GM21619 (cell line): Measurements from ENCODE around the gene MRPL54.

Source experiments
- ATAC-seq: cut with Tn5 transposase; IDR thresholded peaks from one replicate; pipeline ENCODE4 v1.9.1; 2021; ENCODE audit not compliant: unreplicated experiment

Gene MRPL54

GRCh38 chr19:3783660-3784584 lies 21.4 kb downstream of the MRPL54 start:
- ATAC-seq, result no peak

DNA sequence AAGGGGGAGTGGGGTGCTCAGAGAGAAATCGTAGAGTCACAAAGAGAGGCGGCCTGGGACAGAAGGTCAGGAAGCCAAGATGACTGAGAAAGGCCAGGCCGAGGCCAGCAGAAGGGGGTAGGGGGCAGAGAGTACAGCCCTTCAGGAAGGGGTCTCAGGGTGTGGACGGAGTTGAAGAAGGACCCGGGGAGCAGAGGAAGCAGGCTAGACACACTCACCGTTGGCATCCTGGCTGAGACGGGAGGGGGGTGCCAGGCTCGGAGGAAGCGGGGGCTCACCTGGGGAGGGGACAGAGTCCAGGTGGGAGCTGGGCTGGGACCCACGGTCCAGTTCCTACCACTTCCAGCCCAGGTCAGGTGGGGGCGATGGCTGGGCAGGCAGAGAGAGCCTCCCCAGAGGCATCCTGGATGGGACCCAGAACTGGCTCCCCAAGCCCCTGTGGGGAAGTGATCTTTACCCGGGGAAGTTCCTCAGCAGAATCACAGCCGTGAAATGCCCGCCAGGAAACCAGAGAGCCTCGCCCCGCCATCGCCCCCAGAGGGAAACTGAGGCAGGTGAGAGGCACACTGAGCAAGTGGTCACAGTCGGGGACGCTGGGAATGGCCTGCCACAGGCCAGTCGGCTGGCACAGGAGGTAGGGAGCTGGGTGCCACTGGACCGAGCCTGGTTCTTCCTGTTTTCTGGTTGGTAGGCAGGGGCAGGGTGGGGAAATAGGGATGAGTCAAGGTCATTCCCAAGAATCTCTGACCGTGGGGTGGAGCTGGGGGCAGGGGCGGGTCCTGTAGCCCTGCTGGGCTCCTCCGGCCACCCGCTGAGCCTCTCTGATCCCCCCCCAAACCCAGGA lies 22.3 kb downstream of the MRPL54 start:
- no peak for ATAC-seq

- ATAC-seq, result no peak
Measured at GRCh38 chr19:3785451-3785937, 23.0 kb downstream of the MRPL54 start.

DNA sequence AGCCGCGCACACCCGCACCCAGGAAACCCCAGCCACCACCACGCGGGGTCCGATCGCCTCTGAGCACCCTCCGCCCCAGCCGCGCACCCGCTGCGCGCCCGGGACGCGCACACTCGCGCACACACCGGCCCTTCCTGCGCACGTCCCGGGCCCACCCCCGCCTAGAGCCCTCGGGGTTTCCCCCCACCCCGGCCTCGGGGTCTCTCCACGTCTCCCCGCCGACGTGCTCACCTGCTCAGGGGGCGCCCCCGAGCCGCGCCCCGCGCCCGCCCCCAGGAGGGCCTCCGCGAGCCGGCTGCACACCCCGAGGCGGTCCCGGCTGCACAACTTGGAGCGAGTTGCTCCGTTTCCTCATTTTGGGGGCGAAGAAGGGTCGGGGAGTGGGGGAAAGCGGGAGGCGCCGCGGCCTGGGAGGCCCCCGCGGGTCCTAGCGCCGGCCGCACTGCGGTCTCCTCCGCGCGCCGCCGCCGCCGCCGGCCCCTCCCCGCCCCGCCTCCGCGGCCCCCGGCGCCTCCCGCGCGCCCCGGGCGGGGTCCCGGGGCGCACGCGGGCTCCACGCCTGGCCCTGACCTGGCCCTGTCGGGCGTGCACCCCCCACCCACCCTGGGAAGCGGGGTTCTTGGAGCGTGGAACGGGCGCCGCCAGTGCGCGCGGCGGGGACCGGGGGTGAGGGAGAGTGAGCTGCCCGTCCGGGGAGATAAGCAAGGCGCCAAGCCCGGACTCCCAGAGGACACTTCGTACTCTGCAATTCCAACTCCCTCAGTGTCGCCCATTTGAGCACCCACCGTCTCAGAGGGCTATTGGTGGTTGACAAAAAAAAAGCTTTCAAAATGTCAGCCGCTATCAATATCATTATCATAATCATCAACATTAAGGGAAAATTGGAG lies 23.7 kb downstream of the MRPL54 start, which contains the start of gene MATK:
MATK (minus strand) TSS at position 444 of the 887 bp plus-strand sequence. CDS start 1,246 bp downstream, outside the sequence.
- ATAC-seq, result no peak

DNA sequence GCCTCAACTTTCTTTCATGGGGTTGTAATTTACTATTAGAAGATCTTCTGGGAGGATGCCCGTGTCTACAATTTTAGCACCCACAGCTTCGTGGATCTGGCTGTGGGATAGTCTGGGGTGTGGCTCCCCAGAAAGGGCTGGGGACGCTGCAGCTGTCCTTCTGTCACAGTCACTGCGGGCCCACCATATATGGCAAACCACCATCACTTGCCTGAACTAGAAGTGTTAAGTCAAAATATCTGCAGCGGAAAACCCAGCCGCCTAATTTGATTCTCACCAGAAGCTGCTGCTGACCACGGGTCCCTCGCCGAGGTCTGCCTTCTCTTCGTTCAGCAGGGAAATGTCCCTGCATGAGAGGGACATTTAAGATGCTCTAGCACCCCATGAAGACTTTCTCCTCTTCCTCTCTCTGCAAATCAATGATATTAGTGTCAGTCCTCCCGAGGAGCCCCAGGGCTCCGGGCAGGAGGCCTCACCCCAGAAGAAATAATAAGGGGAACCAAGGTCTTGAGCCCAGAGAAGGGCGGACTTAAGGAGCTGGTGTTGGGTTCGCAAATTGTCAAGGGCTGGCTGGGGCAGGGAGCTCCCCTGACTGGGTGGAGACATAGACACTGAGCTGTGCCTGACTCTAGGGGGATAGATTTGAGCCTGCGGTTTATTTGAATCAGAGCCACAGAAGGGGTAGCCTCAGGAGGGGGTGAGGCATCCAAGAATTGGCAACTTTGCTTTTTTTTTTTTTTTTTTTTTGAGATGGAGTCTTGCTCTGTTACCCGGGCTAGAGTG lies 26.7 kb downstream of the MRPL54 start:
- no peak for ATAC-seq

DNA sequence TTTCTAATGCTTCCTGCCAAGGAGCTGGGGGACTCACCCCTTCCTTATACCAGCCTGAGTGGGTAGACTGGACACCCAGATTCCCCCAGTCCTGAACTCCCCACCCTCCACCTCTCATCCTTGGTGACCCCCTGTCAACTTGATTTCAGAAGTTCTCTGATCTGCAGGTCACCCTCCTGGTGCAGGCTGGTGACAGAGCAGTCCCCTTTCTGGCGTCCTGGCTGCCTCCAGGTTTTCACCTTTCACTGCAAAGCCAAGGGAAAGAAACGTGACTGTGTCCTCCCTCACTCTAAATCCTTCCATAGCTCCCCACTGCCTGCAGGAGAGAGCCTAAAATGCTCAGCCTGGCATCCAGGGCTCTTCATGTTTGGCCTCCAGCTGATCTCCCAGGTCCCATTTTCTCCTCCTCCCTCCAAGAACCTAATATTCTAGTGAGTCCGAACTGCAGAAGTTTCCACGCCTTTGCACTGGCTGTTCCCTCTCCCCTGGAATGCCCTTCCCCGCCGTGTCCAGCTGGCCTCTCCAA lies 27.8 kb downstream of the MRPL54 start:
- no peak for ATAC-seq

GRCh38 chr19:3790941-3791340 lies 28.5 kb downstream of the MRPL54 start:
- no peak for ATAC-seq

- ATAC-seq, result no peak
Measured at GRCh38 chr19:3792114-3792513, 29.6 kb downstream of the MRPL54 start.

DNA sequence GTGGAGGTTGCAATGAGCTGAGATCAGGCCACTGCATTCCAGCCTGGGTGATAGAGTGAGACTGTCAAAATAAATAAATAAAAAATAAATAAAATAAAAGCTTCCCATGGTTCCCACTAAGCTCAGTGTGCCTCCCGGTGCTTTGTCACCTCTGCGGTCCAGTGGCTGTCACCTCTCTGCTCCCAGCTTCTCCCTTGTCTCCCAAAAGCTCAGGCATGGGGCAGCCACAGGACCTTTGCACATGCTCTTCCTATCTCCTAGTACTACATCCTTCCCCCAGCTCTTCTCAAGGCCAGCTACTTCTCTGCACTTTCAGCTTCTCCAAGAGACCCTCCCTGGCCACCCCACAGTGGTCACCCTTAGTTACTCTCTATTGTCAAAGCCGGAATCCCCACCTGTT lies 31.3 kb downstream of the MRPL54 start:
- no peak for ATAC-seq

DNA sequence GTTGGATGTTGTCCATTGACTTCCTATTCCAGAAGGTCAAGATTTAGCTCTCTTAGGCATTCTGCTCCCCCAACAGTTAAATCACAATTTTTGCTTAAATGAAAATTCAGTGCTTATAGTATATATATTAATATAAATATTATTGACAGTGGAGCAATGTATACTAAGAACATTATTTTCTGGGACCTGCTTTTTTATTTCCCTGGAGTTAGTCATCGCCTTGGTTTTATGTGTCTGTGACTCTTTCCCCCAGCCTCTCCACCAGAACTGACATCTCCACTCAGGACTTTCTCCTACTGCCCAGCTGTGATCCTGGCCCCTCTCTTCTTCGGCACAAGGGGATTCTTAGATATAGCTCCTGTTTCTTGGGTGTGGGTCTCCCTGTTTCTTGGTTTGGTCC lies 33.9 kb downstream of the MRPL54 start:
- ATAC-seq, result no peak

GRCh38 chr19:3798137-3798536 lies 35.7 kb downstream of the MRPL54 start:
- ATAC-seq, result no peak

- no peak for ATAC-seq
Measured at GRCh38 chr19:3800996-3801395, 38.5 kb downstream of the MRPL54 start.

DNA sequence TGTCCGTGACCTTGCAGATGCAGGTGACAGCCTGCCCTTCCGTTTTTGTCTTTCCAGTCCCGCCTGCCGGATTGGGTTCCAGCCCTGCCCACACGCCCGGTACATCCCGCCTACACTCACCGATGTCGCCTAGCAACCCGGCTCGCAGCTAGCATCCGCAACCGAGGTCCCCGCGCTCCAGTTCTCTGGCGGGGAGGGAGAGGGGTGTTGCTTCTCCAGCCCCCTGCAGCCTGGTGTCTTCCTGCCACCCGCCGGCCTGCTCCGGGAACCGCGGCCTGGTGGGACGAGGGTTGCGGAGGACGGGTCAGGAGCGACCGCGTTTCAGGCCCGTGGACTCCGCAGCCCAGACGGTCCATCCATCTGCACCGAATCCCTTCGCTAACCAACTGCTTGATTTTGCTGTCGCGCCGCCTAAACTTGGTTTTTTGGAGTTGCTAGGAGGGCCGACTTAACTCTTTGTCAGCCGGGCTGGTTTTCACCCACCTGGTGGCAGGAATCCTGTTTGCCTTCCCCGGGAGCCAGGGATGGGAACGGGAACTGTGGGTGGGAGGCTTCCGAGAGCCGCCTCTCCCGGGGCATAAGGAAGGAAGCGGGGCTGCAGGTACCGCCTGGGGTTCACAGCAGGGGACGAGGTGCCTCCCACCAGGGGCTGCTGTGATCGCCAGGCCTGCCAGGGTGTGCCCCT lies 39.1 kb downstream of the MRPL54 start:
- no peak for ATAC-seq

GRCh38 chr19:3803114-3803888 lies 40.8 kb downstream of the MRPL54 start:
- ATAC-seq, result no peak

GRCh38 chr19:3803986-3804385 lies 41.5 kb downstream of the MRPL54 start:
- no peak for ATAC-seq

GRCh38 chr19:3804429-3804828 lies 41.9 kb downstream of the MRPL54 start:
- no peak for ATAC-seq

DNA sequence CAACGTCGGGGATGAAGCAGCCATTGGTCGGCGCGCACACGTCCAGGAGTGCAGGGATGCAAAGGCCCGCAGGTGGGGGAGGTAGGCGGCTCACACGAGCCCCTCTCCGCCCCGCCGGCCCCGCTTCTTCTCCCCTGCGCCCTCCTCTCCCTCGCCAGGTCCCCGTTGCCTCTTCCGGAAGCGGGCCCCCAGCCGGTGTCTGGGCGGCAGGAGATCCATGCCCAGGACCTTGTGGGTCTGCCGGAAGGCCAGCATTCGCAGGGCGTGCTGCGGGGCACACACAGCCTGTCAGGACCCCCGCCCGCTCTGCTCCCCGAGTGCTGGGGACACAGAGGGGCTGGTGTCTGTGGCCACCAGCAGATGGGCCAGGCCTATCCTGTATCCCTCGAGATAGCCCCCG lies 43.4 kb downstream of the MRPL54 start:
- no peak for ATAC-seq

GRCh38 chr19:3807131-3807480 lies 44.6 kb downstream of the MRPL54 start:
- ATAC-seq, result no peak
